ENCODE data around the gene USP3. TPM values are rescaled to one million over a fixed set of nuclear protein-coding genes. Genes with fewer than 3 reads are reported as not detected.
A peak's percentile ranks its signal among the peaks of the same experiment; 100 is the strongest.

The USP3 gene
- total and polyA plus RNA-seq, 2 of the 13 experiments (the other 11 are each of a cell fraction or from before 2014, with no cell fraction given): 14.3 to 61.2 TPM

DNA sequence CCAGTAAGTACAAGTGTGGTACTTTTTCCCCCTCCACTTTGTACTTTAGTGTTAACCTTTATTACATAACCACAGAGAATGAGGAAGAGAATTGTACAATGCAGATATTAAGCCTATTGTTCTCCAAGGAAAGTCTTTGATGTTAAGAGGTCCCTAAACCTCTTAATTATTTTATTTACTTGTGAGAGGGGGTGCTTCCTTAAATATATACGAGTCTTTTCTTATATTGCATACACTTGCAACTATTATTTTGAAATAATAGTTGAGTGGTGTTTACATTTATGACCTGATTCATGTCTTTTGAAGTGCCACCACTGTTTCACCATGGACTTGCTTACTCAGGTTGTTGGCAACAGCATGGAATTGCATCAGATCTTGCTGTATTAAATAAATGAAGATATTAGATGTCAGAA lies 10.1 kb downstream of the USP3 start (continued):
- TF ChIP-seq, protein P1, sequence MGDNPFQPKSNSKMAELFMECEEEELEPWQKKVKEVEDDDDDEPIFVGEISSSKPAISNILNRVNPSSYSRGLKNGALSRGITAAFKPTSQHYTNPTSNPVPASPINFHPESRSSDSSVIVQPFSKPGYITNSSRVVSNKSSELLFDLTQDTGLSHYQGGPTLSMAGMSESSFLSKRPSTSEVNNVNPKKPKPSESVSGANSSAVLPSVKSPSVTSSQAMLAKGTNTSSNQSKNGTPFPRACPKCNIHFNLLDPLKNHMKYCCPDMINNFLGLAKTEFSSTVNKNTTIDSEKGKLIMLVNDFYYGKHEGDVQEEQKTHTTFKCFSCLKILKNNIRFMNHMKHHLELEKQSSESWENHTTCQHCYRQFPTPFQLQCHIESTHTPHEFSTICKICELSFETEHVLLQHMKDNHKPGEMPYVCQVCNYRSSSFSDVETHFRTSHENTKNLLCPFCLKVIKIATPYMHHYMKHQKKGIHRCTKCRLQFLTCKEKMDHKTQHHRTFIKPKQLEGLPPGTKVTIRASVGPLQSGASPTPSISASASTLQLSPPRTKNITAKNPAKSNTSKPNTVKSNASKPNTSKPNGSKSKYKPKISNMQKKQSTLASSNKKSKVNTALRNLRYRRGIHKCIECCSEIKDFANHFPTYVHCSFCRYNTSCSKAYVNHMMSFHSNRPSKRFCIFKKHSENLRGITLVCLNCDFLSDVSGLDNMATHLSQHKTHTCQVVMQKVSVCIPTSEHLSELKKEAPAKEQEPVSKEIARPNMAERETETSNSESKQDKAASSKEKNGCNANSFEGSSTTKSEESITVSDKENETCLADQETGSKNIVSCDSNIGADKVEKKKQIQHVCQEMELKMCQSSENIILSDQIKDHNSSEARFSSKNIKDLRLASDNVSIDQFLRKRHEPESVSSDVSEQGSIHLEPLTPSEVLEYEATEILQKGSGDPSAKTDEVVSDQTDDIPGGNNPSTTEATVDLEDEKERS (CRISPR knock-in tag; IDR thresholded peaks at IDR 0.05): no peak
- TF ChIP-seq RBM22 (optimal IDR thresholded peaks at IDR 0.05; ENCODE audit: low read length): no peak
- TF ChIP-seq ZNF556 (CRISPR knock-in tag; IDR thresholded peaks at IDR 0.05; ENCODE audit: borderline replicate concordance): no peak
- no peak for TF ChIP-seq ATAD3A (CRISPR knock-in tag; IDR thresholded peaks at IDR 0.05)
- TF ChIP-seq CEBPG (CRISPR knock-in tag; IDR thresholded peaks at IDR 0.05): peak; percentile 71
- TF ChIP-seq FOSL2 (CRISPR knock-in tag; IDR thresholded peaks at IDR 0.05): peak; percentile 78
- no peak for TF ChIP-seq NFKB2 (CRISPR knock-in tag; IDR thresholded peaks at IDR 0.05; ENCODE audit: borderline replicate concordance)
- TF ChIP-seq TEAD3 (CRISPR knock-in tag; optimal IDR thresholded peaks at IDR 0.05; ENCODE audit: borderline replicate concordance): peak; percentile 20
- TF ChIP-seq ZNF235 (CRISPR knock-in tag; IDR thresholded peaks at IDR 0.05; ENCODE audit: borderline replicate concordance): no peak
- no peak for TF ChIP-seq FOXP1 (IDR thresholded peaks at IDR 0.05)
- peak; percentile 17; the same call in 1 of the 2 replicates for TF ChIP-seq FOXP1 (CRISPR knock-in tag; IDR thresholded peaks at IDR 0.05)
- TF ChIP-seq NKX3-1 (CRISPR knock-in tag; IDR thresholded peaks at IDR 0.05): no peak
- no peak for TF ChIP-seq MED8 (CRISPR knock-in tag; IDR thresholded peaks at IDR 0.05; ENCODE audit: insufficient replicate concordance)
- no peak for TF ChIP-seq PAF1 (CRISPR knock-in tag; IDR thresholded peaks at IDR 0.05)
- TF ChIP-seq NFE2L2 (IDR thresholded peaks at IDR 0.05; ENCODE audit: low read length): no peak
- TF ChIP-seq ZNF619 (CRISPR knock-in tag; IDR thresholded peaks at IDR 0.05): no peak
- TF ChIP-seq ZC3H13 (CRISPR knock-in tag; IDR thresholded peaks at IDR 0.05): no peak
- no peak for TF ChIP-seq ATRX (CRISPR knock-in tag; IDR thresholded peaks at IDR 0.05; ENCODE audit: borderline replicate concordance)
- no peak for TF ChIP-seq ISX (CRISPR knock-in tag; conservative IDR thresholded peaks at IDR 0.05)
- TF ChIP-seq NFIC (IDR thresholded peaks at IDR 0.05; ENCODE audit: low read length): peak; percentile 63; the same call in 1 of the 2 replicates
- TF ChIP-seq TMF1 (CRISPR knock-in tag; IDR thresholded peaks at IDR 0.05; ENCODE audit: low read depth): no peak
- no peak for TF ChIP-seq SRF (IDR thresholded peaks at IDR 0.05; ENCODE audit: low read depth, low read length)
- TF ChIP-seq ZNF614 (CRISPR knock-in tag; IDR thresholded peaks at IDR 0.05; ENCODE audit: borderline replicate concordance): no peak
- TF ChIP-seq NR2F6 (IDR thresholded peaks at IDR 0.05): peak; percentile 44; the same call in 1 of the 2 replicates
- 0 out of 2 replicates have a peak, but pooled peaks have one; percentile 19 for TF ChIP-seq NR2F6 (CRISPR knock-in tag; IDR thresholded peaks at IDR 0.05)
- TF ChIP-seq, protein P2, sequence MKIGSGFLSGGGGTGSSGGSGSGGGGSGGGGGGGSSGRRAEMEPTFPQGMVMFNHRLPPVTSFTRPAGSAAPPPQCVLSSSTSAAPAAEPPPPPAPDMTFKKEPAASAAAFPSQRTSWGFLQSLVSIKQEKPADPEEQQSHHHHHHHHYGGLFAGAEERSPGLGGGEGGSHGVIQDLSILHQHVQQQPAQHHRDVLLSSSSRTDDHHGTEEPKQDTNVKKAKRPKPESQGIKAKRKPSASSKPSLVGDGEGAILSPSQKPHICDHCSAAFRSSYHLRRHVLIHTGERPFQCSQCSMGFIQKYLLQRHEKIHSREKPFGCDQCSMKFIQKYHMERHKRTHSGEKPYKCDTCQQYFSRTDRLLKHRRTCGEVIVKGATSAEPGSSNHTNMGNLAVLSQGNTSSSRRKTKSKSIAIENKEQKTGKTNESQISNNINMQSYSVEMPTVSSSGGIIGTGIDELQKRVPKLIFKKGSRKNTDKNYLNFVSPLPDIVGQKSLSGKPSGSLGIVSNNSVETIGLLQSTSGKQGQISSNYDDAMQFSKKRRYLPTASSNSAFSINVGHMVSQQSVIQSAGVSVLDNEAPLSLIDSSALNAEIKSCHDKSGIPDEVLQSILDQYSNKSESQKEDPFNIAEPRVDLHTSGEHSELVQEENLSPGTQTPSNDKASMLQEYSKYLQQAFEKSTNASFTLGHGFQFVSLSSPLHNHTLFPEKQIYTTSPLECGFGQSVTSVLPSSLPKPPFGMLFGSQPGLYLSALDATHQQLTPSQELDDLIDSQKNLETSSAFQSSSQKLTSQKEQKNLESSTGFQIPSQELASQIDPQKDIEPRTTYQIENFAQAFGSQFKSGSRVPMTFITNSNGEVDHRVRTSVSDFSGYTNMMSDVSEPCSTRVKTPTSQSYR (CRISPR knock-in tag; IDR thresholded peaks at IDR 0.05; ENCODE audit: borderline replicate concordance): peak; percentile 15; the same call in 1 of the 2 replicates
- TF ChIP-seq, protein P3, sequence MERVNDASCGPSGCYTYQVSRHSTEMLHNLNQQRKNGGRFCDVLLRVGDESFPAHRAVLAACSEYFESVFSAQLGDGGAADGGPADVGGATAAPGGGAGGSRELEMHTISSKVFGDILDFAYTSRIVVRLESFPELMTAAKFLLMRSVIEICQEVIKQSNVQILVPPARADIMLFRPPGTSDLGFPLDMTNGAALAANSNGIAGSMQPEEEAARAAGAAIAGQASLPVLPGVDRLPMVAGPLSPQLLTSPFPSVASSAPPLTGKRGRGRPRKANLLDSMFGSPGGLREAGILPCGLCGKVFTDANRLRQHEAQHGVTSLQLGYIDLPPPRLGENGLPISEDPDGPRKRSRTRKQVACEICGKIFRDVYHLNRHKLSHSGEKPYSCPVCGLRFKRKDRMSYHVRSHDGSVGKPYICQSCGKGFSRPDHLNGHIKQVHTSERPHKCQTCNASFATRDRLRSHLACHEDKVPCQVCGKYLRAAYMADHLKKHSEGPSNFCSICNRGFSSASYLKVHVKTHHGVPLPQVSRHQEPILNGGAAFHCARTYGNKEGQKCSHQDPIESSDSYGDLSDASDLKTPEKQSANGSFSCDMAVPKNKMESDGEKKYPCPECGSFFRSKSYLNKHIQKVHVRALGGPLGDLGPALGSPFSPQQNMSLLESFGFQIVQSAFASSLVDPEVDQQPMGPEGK (CRISPR knock-in tag; IDR thresholded peaks at IDR 0.05): no peak

Measured in HepG2 (cell line).